ENCODE results near the gene CIITA.

The CIITA gene

DNA sequence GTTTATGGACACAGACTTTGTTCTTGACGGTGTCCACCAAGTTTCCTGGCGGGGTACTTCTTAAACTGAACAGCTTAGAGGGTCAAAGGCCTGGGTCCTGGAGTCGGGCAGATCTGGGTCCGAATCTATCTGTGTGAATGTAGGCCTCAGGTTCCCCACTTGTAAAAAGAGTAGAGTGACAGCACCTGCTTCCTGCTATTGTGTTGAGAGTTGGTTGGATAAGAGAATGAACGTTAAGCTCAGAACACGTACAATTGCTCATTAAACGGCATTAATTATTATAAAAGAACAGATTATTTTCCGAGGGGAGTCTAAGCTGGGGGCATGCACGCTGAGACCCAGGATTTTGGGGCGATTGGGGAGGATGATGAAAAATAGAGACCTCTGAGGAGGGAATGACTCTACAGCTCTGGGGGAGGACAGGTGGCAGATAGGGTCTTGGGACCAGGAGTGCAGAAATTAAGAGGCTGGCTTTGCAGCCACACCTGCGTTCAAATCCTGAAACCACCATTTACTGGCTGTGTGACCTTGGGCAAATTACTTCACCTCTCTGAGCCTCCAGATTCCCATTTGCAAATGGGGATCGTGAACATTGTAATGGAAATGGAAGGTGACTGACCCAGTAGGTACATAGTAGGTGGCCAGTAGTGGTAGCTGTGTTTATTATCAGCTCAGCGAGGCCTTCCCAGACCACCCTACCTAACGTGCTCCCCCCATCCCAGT is 68.2 kb downstream of the CIITA start:
- CTCF ChIA-PET = interaction anchor here (1.6 to 14.5 kb wide), 4 partner anchors 9 to 312 kb away, joined by 3 to 215 read pairs (median 14); no protein-coding TSS in a partner anchor
- POLR2A ChIA-PET = no interaction called here
- peak overlapping the region; percentile 86 for H3K4me3 ChIP-seq (ENCODE audit: low read depth, low read length)
- DNase-seq (ENCODE audit: low read depth, low spot score) = no peak
- TF ChIP-seq, protein P1, sequence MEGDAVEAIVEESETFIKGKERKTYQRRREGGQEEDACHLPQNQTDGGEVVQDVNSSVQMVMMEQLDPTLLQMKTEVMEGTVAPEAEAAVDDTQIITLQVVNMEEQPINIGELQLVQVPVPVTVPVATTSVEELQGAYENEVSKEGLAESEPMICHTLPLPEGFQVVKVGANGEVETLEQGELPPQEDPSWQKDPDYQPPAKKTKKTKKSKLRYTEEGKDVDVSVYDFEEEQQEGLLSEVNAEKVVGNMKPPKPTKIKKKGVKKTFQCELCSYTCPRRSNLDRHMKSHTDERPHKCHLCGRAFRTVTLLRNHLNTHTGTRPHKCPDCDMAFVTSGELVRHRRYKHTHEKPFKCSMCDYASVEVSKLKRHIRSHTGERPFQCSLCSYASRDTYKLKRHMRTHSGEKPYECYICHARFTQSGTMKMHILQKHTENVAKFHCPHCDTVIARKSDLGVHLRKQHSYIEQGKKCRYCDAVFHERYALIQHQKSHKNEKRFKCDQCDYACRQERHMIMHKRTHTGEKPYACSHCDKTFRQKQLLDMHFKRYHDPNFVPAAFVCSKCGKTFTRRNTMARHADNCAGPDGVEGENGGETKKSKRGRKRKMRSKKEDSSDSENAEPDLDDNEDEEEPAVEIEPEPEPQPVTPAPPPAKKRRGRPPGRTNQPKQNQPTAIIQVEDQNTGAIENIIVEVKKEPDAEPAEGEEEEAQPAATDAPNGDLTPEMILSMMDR (IDR thresholded peaks at IDR 0.05; ENCODE audit: insufficient read depth, low read length, missing control alignments) = no peak

DNA sequence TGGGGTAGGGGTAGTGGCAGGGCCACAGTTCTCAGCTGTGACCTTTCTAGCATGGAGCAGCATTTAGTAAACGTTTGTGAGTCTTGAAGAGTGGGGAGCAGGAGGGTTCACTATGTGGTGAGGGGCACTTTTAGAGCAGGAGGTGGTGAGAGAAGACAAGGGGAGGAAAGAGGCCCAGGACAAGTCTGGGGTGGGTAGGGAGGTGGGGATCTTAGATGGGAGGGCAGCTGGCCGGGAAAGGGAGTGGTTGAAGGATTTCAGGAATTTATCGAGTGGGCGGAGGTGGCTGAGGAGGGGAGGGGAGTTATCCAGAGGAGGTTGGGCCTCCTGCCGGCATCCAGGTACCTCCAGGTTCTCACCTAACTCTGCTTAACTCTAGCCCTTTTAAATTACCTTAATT is 69.3 kb downstream of the CIITA start:
- TF ChIP-seq, protein P1 (IDR thresholded peaks at IDR 0.05; ENCODE audit: insufficient read depth, low read length, missing control alignments) = no peak
- no peak overlapping the region; the same call in 1 of the 2 replicates for H3K4me3 ChIP-seq (ENCODE audit: low read depth, low read length)
- DNase-seq (ENCODE audit: low read depth, low spot score) = no peak
- POLR2A ChIA-PET = no interaction called here
- CTCF ChIA-PET = interaction anchor here (14.5 kb wide), 1 partner anchor 20 kb away, joined by 215 read pairs; no protein-coding TSS in a partner anchor

DNA sequence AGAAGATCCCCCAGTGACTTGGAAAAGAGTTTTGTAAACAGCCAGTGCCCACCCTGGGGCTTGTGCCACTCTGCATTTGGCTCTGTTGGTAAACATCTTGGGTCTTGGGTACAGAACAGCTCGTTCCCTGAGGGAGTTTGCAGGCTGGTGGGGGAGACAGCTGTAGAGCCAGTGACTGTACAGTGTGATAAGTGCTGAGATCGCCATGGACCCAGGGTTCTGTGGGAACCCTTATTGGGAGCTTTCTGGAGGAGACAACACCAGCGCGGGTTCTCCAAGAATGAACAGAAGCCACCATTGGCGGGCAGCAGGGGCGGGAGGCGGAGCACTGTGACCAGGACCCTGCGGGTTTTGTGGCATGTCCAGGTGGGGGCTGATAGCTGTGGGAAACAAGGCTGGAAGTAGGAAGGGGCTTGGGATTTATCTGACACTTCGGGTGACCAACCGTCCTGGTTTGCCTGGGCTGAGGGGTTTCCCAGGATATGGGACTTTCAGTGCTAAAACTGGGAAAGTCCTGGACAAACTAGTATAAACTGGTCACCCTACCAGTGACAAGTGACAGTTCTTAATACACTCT is 70.3 kb downstream of the CIITA start:
- POLR2A ChIA-PET = no interaction called here
- no peak for DNase-seq (ENCODE audit: low read depth, low spot score)
- TF ChIP-seq, protein P1 (IDR thresholded peaks at IDR 0.05; ENCODE audit: insufficient read depth, low read length, missing control alignments) = no peak
- CTCF ChIA-PET = interaction anchor here (0.7 to 14.5 kb wide), 4 partner anchors 10 to 449 kb away, joined by 3 to 215 read pairs (median 40); partner anchors contain the start of gene SOCS1
- H3K4me3 ChIP-seq (ENCODE audit: low read depth, low read length) = no peak overlapping the region

DNA sequence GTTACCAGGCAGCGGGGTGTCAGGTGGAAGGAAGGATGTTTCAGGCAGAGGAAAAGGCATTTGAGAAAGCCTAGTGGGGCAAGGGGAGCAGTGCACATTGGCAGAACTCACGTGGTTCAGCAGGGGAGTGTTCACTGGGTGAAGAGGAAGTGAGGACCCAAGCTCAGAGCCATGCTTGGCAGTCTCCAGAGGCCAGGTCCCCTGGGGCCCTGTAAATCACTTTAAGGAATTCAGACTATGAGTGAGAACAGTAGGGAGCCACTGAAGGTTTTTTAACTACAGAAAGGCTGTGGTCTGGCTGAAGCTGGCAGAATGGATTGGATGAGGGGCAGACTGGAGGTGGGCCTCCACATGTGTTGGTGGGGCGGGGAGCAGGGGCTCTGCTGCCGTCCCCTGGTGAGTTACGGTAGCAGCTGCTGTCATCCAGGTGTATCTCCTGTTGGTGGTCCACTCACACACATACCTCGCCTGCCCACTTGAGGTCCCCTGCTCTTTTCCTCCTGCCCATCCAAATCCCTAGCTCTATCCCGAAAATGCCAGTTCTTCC is 72.5 kb downstream of the CIITA start:
- no peak for DNase-seq (ENCODE audit: low read depth, low spot score)
- TF ChIP-seq, protein P1 (IDR thresholded peaks at IDR 0.05; ENCODE audit: insufficient read depth, low read length, missing control alignments) = no peak
- CTCF ChIA-PET = interaction anchor here (1.0 to 14.5 kb wide), 7 partner anchors 8 to 459 kb away, joined by 4 to 215 read pairs (median 12); partner anchors contain the start of gene SOCS1

DNA sequence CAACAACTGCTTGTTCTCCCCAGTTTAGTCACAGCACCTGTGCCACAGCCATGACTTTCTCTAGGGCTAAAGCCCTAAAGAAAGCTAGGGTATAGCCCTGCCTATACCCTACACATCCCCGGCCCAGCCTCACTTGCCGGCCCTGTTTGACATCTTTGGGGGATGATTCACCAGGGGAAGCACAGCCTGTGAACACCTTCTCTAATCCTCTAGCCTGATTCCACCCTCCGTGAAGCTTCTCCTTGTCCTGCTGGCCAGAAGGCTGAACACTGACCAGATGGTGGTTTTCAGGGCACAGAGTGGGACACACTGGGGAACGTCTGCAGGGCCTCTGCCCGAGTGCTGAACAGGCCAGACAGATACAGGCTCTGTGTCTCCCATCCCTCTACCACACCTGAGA is 73.4 kb downstream of the CIITA start:
- H3K4me3 ChIP-seq (ENCODE audit: low read depth, low read length) = no peak overlapping the region
- ChIA-PET POLR2A (no interaction called here), CTCF (interaction anchor here (1.0 to 14.5 kb wide), 9 partner anchors 9 to 458 kb away, joined by 3 to 215 read pairs (median 7); partner anchors contain the start of gene SOCS1)
- no peak for DNase-seq (ENCODE audit: low read depth, low spot score)
- TF ChIP-seq, protein P1 (IDR thresholded peaks at IDR 0.05; ENCODE audit: insufficient read depth, low read length, missing control alignments) = no peak

More for the DNA sequence above, 72.5 kb downstream of the CIITA start:
- H3K4me3 ChIP-seq (ENCODE audit: low read depth, low read length) = no peak overlapping the region
- POLR2A ChIA-PET = interaction anchor here (0.6 kb wide), 1 partner anchor 306 kb away, joined by 3 read pairs; the partner anchor contains the start of gene SOCS1

DNA sequence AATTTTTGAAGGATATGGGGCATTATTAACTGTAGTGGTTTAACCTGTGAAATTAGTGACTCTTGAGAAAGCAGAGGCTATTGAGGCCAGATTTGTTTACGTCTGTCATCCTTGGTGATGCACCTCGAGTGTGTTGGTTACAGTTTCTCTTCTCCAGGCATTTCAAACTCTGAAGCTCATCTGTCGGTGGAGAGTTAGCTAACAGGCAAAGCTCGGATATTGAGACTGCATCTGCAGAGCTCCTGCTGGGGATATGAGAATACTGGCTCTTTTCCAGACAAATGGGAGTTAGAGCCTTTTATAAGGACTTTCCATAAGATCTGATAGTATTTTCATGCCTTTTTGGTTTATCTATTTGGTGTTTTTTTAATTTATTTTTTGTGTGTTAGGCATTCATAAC is 74.0 kb downstream of the CIITA start:
- DNase-seq (ENCODE audit: low read depth, low spot score) = no peak
- TF ChIP-seq, protein P1 (IDR thresholded peaks at IDR 0.05; ENCODE audit: insufficient read depth, low read length, missing control alignments) = no peak
- CTCF ChIA-PET = interaction anchor here (1.0 to 14.5 kb wide), 8 partner anchors 15 to 458 kb away, joined by 3 to 215 read pairs (median 6); partner anchors contain the start of gene SOCS1
- POLR2A ChIA-PET = no interaction called here
- H3K4me3 ChIP-seq (ENCODE audit: low read depth, low read length) = no peak overlapping the region
